ENCODE measurements around the gene NAV2.

Gene NAV2

GRCh38 chr11:19968860-19969259 is 256.2 kb downstream of the NAV2 start:
- no peaks in the 10 kb centered on the region for H3K36me3 ChIP-seq (ENCODE audit: control insufficient read depth in 1 of 2, insufficient read depth in 2 of 2, low read length in 2 of 2)
- H3K4me1 ChIP-seq (ENCODE audit: control insufficient read depth in 1 of 2, insufficient read depth in 2 of 2, low read length in 2 of 2): peaks cover 2 to 12% of the 10 kb centered on the region in 2 experiments
- no peaks in the 10 kb centered on the region for H3K79me2 ChIP-seq (ENCODE audit: control insufficient read depth, insufficient read depth, low read length, poor library complexity)
- no peak overlapping the region for H3K9ac ChIP-seq (ENCODE audit: low read length)
- no peak overlapping the region for H2BK120ac ChIP-seq (ENCODE audit: insufficient read depth, low read length, poor library complexity)
- H4K8ac ChIP-seq (ENCODE audit: low read depth, low read length): no peak overlapping the region
- whole genome bisulfite sequencing (ENCODE audit: extremely low coverage, insufficient coverage, insufficient read length): no CpG with 5 or more reads among the region's 5 CpGs
- H2AFZ ChIP-seq (ENCODE audit: insufficient read depth, low read length, poor library complexity): no peak overlapping the region
- no peak overlapping the region for H4K91ac ChIP-seq (ENCODE audit: low read depth, low read length)
- H3K27me3 ChIP-seq (ENCODE audit: insufficient read depth, low read length): no peaks in the 10 kb centered on the region
- DNase-seq: no peak
- H3K27ac ChIP-seq (ENCODE audit: low read depth, low read length): no peak overlapping the region
- no peak overlapping the region for H2BK5ac ChIP-seq (ENCODE audit: low read depth, low read length, poor library complexity)
- peak overlapping the region; percentile 11 for H2AK5ac ChIP-seq (ENCODE audit: low read length)
- no peak overlapping the region for H3K4me3 ChIP-seq (ENCODE audit: low read depth, low read length)
- no peak overlapping the region for H3K4ac ChIP-seq (ENCODE audit: low read depth, low read length)
- no peak overlapping the region for H3K18ac ChIP-seq (ENCODE audit: low read length)
- H3K23ac ChIP-seq (ENCODE audit: low read length): no peak overlapping the region
- H3K79me1 ChIP-seq (ENCODE audit: low read length): peaks cover 2% of the 10 kb centered on the region
- no peak overlapping the region for H2BK12ac ChIP-seq (ENCODE audit: low read length)
- H3K4me2 ChIP-seq (ENCODE audit: low read length): no peak overlapping the region
- H3K9me3 ChIP-seq (ENCODE audit: insufficient read depth, low read depth, low read length): peaks cover 2% of the 10 kb centered on the region
- H4K12ac ChIP-seq (ENCODE audit: low read depth, low read length): no peak overlapping the region
- H3K14ac ChIP-seq (ENCODE audit: low read length): no peak overlapping the region

GRCh38 chr11:19970944-19971343 is 258.3 kb downstream of the NAV2 start:
- no peak overlapping the region for H4K8ac ChIP-seq (ENCODE audit: low read depth, low read length)
- H3K27ac ChIP-seq (ENCODE audit: low read depth, low read length): no peak overlapping the region
- H2AFZ ChIP-seq (ENCODE audit: insufficient read depth, low read length, poor library complexity): no peak overlapping the region
- H2BK5ac ChIP-seq (ENCODE audit: low read depth, low read length, poor library complexity): no peak overlapping the region
- peak in 1 of 2 donors; percentile 35 for DNase-seq
- no peak overlapping the region for H4K12ac ChIP-seq (ENCODE audit: low read depth, low read length)
- no peak overlapping the region for H3K14ac ChIP-seq (ENCODE audit: low read length)
- peaks cover 2% of the 10 kb centered on the region for H3K79me1 ChIP-seq (ENCODE audit: low read length)
- no peak overlapping the region for H3K18ac ChIP-seq (ENCODE audit: low read length)
- H3K9me3 ChIP-seq (ENCODE audit: insufficient read depth, low read depth, low read length): peaks cover 2% of the 10 kb centered on the region
- H2BK120ac ChIP-seq (ENCODE audit: insufficient read depth, low read length, poor library complexity): no peak overlapping the region
- no peak overlapping the region for H3K4ac ChIP-seq (ENCODE audit: low read depth, low read length)
- no CpG with 5 or more reads among the region's 4 CpGs for WGBS (ENCODE audit: extremely low coverage, insufficient coverage, insufficient read length)
- no peak overlapping the region for H3K4me2 ChIP-seq (ENCODE audit: low read length)
- peaks cover 4 to 19% of the 10 kb centered on the region in 2 experiments for H3K4me1 ChIP-seq (ENCODE audit: control insufficient read depth in 1 of 2, insufficient read depth in 2 of 2, low read length in 2 of 2)
- no peaks in the 10 kb centered on the region for H3K79me2 ChIP-seq (ENCODE audit: control insufficient read depth, insufficient read depth, low read length, poor library complexity)
- H3K27me3 ChIP-seq (ENCODE audit: insufficient read depth, low read length): no peaks in the 10 kb centered on the region
- H2AK5ac ChIP-seq (ENCODE audit: low read length): no peak overlapping the region
- no peak overlapping the region for H4K91ac ChIP-seq (ENCODE audit: low read depth, low read length)
- H3K36me3 ChIP-seq (ENCODE audit: control insufficient read depth in 1 of 2, insufficient read depth in 2 of 2, low read length in 2 of 2): no peaks in the 10 kb centered on the region
- H3K23ac ChIP-seq (ENCODE audit: low read length): no peak overlapping the region
- H3K4me3 ChIP-seq (ENCODE audit: low read depth, low read length): no peak overlapping the region
- no peak overlapping the region for H2BK12ac ChIP-seq (ENCODE audit: low read length)
- H3K9ac ChIP-seq (ENCODE audit: low read length): peak overlapping the region; percentile 53

- DNase-seq: peak in 1 of 2 donors; percentile 59
- no CpG with 5 or more reads among the region's 2 CpGs for WGBS (ENCODE audit: extremely low coverage, insufficient coverage, insufficient read length)
- no peak overlapping the region for H3K14ac ChIP-seq (ENCODE audit: low read length)
- no peak overlapping the region for H3K4ac ChIP-seq (ENCODE audit: low read depth, low read length)
- peaks cover 11 to 23% of the 10 kb centered on the region in 2 experiments for H3K4me1 ChIP-seq (ENCODE audit: control insufficient read depth in 1 of 2, insufficient read depth in 2 of 2, low read length in 2 of 2)
- no peak overlapping the region for H3K9ac ChIP-seq (ENCODE audit: low read length)
- H4K8ac ChIP-seq (ENCODE audit: low read depth, low read length): no peak overlapping the region
- no peak overlapping the region for H4K12ac ChIP-seq (ENCODE audit: low read depth, low read length)
- no peak overlapping the region for H3K4me2 ChIP-seq (ENCODE audit: low read length)
- no peak overlapping the region for H3K23ac ChIP-seq (ENCODE audit: low read length)
- no peak overlapping the region for H2AK5ac ChIP-seq (ENCODE audit: low read length)
- peaks cover 4% of the 10 kb centered on the region for H3K79me1 ChIP-seq (ENCODE audit: low read length)
- H3K79me2 ChIP-seq (ENCODE audit: control insufficient read depth, insufficient read depth, low read length, poor library complexity): no peaks in the 10 kb centered on the region
- H3K9me3 ChIP-seq (ENCODE audit: insufficient read depth, low read depth, low read length): peaks cover 2% of the 10 kb centered on the region
- H3K27me3 ChIP-seq (ENCODE audit: insufficient read depth, low read length): no peaks in the 10 kb centered on the region
- H2BK120ac ChIP-seq (ENCODE audit: insufficient read depth, low read length, poor library complexity): no peak overlapping the region
- H2BK12ac ChIP-seq (ENCODE audit: low read length): no peak overlapping the region
- H3K4me3 ChIP-seq (ENCODE audit: low read depth, low read length): no peak overlapping the region
- no peak overlapping the region for H4K91ac ChIP-seq (ENCODE audit: low read depth, low read length)
- no peak overlapping the region for H2BK5ac ChIP-seq (ENCODE audit: low read depth, low read length, poor library complexity)
- no peak overlapping the region for H2AFZ ChIP-seq (ENCODE audit: insufficient read depth, low read length, poor library complexity)
- H3K36me3 ChIP-seq (ENCODE audit: control insufficient read depth in 1 of 2, insufficient read depth in 2 of 2, low read length in 2 of 2): no peaks in the 10 kb centered on the region
- H3K27ac ChIP-seq (ENCODE audit: low read depth, low read length): no peak overlapping the region
- no peak overlapping the region for H3K18ac ChIP-seq (ENCODE audit: low read length)
These were observed 259.5 kb downstream of the NAV2 start for GRCh38 chr11:19972091-19972490.

- no peak overlapping the region for H3K18ac ChIP-seq (ENCODE audit: low read length)
- H3K4me3 ChIP-seq (ENCODE audit: low read depth, low read length): no peak overlapping the region
- H4K91ac ChIP-seq (ENCODE audit: low read depth, low read length): no peak overlapping the region
- no peak overlapping the region for H3K9ac ChIP-seq (ENCODE audit: low read length)
- WGBS (ENCODE audit: extremely low coverage, insufficient coverage, insufficient read length): no CpG with 5 or more reads among the region's 1 CpG
- H2BK12ac ChIP-seq (ENCODE audit: low read length): peak overlapping the region; percentile 10
- H3K4me2 ChIP-seq (ENCODE audit: low read length): no peak overlapping the region
- H3K4me1 ChIP-seq (ENCODE audit: control insufficient read depth in 1 of 2, insufficient read depth in 2 of 2, low read length in 2 of 2): peaks cover 11 to 21% of the 10 kb centered on the region in 2 experiments
- peaks cover 2% of the 10 kb centered on the region for H3K9me3 ChIP-seq (ENCODE audit: insufficient read depth, low read depth, low read length)
- no peak overlapping the region for H3K14ac ChIP-seq (ENCODE audit: low read length)
- no peak overlapping the region for H2AK5ac ChIP-seq (ENCODE audit: low read length)
- no peak overlapping the region for H3K4ac ChIP-seq (ENCODE audit: low read depth, low read length)
- H3K79me2 ChIP-seq (ENCODE audit: control insufficient read depth, insufficient read depth, low read length, poor library complexity): no peaks in the 10 kb centered on the region
- no peaks in the 10 kb centered on the region for H3K27me3 ChIP-seq (ENCODE audit: insufficient read depth, low read length)
- no peak overlapping the region for H2BK120ac ChIP-seq (ENCODE audit: insufficient read depth, low read length, poor library complexity)
- H2BK5ac ChIP-seq (ENCODE audit: low read depth, low read length, poor library complexity): no peak overlapping the region
- peaks cover 6% of the 10 kb centered on the region for H3K79me1 ChIP-seq (ENCODE audit: low read length)
- no peak overlapping the region for H4K12ac ChIP-seq (ENCODE audit: low read depth, low read length)
- no peak for DNase-seq
- H3K27ac ChIP-seq (ENCODE audit: low read depth, low read length): no peak overlapping the region
- H4K8ac ChIP-seq (ENCODE audit: low read depth, low read length): no peak overlapping the region
- no peak overlapping the region for H3K23ac ChIP-seq (ENCODE audit: low read length)
- no peak overlapping the region for H2AFZ ChIP-seq (ENCODE audit: insufficient read depth, low read length, poor library complexity)
- no peaks in the 10 kb centered on the region for H3K36me3 ChIP-seq (ENCODE audit: control insufficient read depth in 1 of 2, insufficient read depth in 2 of 2, low read length in 2 of 2)
These were observed 260.0 kb downstream of the NAV2 start for GRCh38 chr11:19972651-19973050.

Data from trophoblast cell (in vitro differentiated cells and primary cell).